NCI-H2196 (cell line): ENCODE data around the gene WWOX.
A peak's percentile ranks its signal among the peaks of the same experiment; 100 is the strongest.

ENCODE experiments used
- DNase-seq: peaks from one replicate; lab custom pipeline; 2025; ENCODE audit not compliant: unreplicated experiment; lab: John Stamatoyannopoulos, UW

Gene WWOX

GRCh38 chr16:79171504-79171903 lies 1072.0 kb downstream of the WWOX start:
- DNase-seq = no peak

- DNase-seq = peak; percentile 67
These were observed 1072.7 kb downstream of the WWOX start for GRCh38 chr16:79171931-79172705.

- DNase-seq = no peak
These were observed 1073.6 kb downstream of the WWOX start for GRCh38 chr16:79172976-79173500.

GRCh38 chr16:79173919-79174318 lies 1074.5 kb downstream of the WWOX start:
- DNase-seq = no peak

GRCh38 chr16:79175286-79176057 lies 1076.0 kb downstream of the WWOX start:
- DNase-seq = no peak

GRCh38 chr16:79177018-79177417 lies 1077.6 kb downstream of the WWOX start:
- no peak for DNase-seq

GRCh38 chr16:79181419-79181818 lies 1082.0 kb downstream of the WWOX start:
- DNase-seq = no peak

GRCh38 chr16:79182616-79183015 lies 1083.2 kb downstream of the WWOX start:
- no peak for DNase-seq

- no peak for DNase-seq
These were observed 1084.1 kb downstream of the WWOX start for GRCh38 chr16:79183571-79183970.

- no peak for DNase-seq
These were observed 1085.1 kb downstream of the WWOX start for GRCh38 chr16:79184464-79185030.

- DNase-seq = no peak
These were observed 1086.3 kb downstream of the WWOX start for GRCh38 chr16:79185711-79186110.

GRCh38 chr16:79186196-79186595 lies 1086.7 kb downstream of the WWOX start:
- no peak for DNase-seq

GRCh38 chr16:79188115-79188738 lies 1088.8 kb downstream of the WWOX start:
- DNase-seq = no peak

GRCh38 chr16:79188739-79189122 lies 1089.3 kb downstream of the WWOX start:
- no peak for DNase-seq

- no peak for DNase-seq
These were observed 1091.1 kb downstream of the WWOX start for GRCh38 chr16:79190542-79190941.

GRCh38 chr16:79191933-79192332 lies 1092.5 kb downstream of the WWOX start:
- no peak for DNase-seq

GRCh38 chr16:79192904-79193303 lies 1093.5 kb downstream of the WWOX start:
- DNase-seq = no peak

- DNase-seq = no peak
These were observed 1094.8 kb downstream of the WWOX start for GRCh38 chr16:79194291-79194690.

- DNase-seq = no peak
These were observed 1096.5 kb downstream of the WWOX start for GRCh38 chr16:79195938-79196337.

GRCh38 chr16:79201436-79201835 lies 1102.0 kb downstream of the WWOX start:
- no peak for DNase-seq

- no peak for DNase-seq
These were observed 1103.5 kb downstream of the WWOX start for GRCh38 chr16:79202977-79203376.
